Upper lobe of left lung (tissue), 6 donors: Measurements from ENCODE around the gene RNASE8. TPM values are rescaled to one million over a fixed set of nuclear protein-coding genes. Genes with fewer than 3 reads are reported as not detected.

Experiments
- ATAC-seq, 2 donors: fragments of 200-7000 bp; cut with Tn5 transposase; one replicate each; pipeline ENCODE4 v1.9.1; 2022; ENCODE audit warnings: mild to moderate bottlenecking in 2 of 2, moderate library complexity in 2 of 2; ENCODE audit not compliant: low FRiP score in 2 of 2
- DNase-seq, 2 donors: peaks; one replicate each; pipeline ENCODE4 v3.0.0-alpha.2; 2019 to 2020
- H3K27ac ChIP-seq, 4 donors: fragments of 200-600 bp; sonication (generic); one replicate each; pipeline ENCODE4 v1.5.1; 2016 to 2019
- H3K27me3 ChIP-seq, 4 donors: fragments of 200-600 bp; sonication (generic); one replicate each; pipeline ENCODE4 v1.5.1; 2017 to 2019
- H3K36me3 ChIP-seq, 4 donors: fragments of 200-600 bp; sonication (generic); one replicate each; pipeline ENCODE4 v1.5.1; 2016 to 2019
- H3K4me1 ChIP-seq, 4 donors: fragments of 200-600 bp; sonication (generic); one replicate each; pipeline ENCODE4 v1.5.1; 2018 to 2019
- H3K4me3 ChIP-seq, 4 donors: fragments of 200-600 bp; sonication (generic); one replicate each; pipeline ENCODE4 v1.5.1; 2017 to 2019; ENCODE audit warnings: mild to moderate bottlenecking in 2 of 4, moderate library complexity in 1 of 4
- H3K9me3 ChIP-seq, 4 donors: fragments of 200-600 bp; sonication (generic); one replicate each; pipeline ENCODE4 v1.5.1; 2018 to 2019
- CTCF ChIP-seq, 6 experiments: fragments of 450-650 bp in 4 of 6; fragments of 200-600 bp in 2 of 6; sonication (generic) in 2 of 6; IDR thresholded peaks; one replicate each; pipeline ENCODE4 v1.5.1; 2016 to 2019; ENCODE audit warnings: antibody characterized with exemption in 6 of 6
- EP300 ChIP-seq, 4 donors: sonication (generic); formaldehyde crosslinking; IDR thresholded peaks; one replicate each; pipeline ENCODE4 v1.5.1; 2017; ENCODE audit warnings: antibody characterized with exemption in 4 of 4, control low read depth in 2 of 4
- POLR2A ChIP-seq, 4 donors: fragments of 450-650 bp; IDR thresholded peaks; one replicate each; pipeline ENCODE4 v1.5.1; 2016 to 2017; ENCODE audit warnings: antibody characterized with exemption in 4 of 4, mild to moderate bottlenecking in 2 of 4
- POLR2AphosphoS5 ChIP-seq, 2 donors: sonication (generic); formaldehyde crosslinking; IDR thresholded peaks; one replicate each; pipeline ENCODE4 v1.5.1; 2017; ENCODE audit warnings: antibody characterized with exemption in 2 of 2
- WGBS, 2 donors: methylation state at CpG; one replicate each; pipeline ENCODE4 v1.1.5; 2017 to 2018; 5-methylcytosine and 5-hydroxymethylcytosine counted together
- total RNA-seq, 6 donors: library from RNA; depleted of rRNA in 4 of 6; stranded (reverse); fragments of >200 nt in 4 of 6; gene quantifications; one replicate each; pipeline versions ENCODE4 v1.1.0 to v1.2.1, GENCODE V29; 2016 to 2021
- donor health status: DM: no; HTN: no; CAD: no; lungs with moderate emphysema.
- donor health status: DM: no; HTN: yes; CAD: no; lungs with severe emphysema.

Gene RNASE8
- total RNA-seq, 6 donors from 2014 or later, result not detected

GRCh38 chr14:21102521-21103410, 45.1 kb downstream of the RNASE8 start:
- peak overlapping the region in 3 of 4 donors; percentile 53 to 88 (median 60) for H3K4me3 ChIP-seq
- TF ChIP-seq POLR2AphosphoS5 (IDR thresholded peaks at IDR 0.05) (no peak), CTCF (IDR thresholded peaks at IDR 0.05) (no peak), EP300 (IDR thresholded peaks at IDR 0.05) (no peak), POLR2A (IDR thresholded peaks at IDR 0.05) (no peak)
- ATAC-seq, result no peak
- DNase-seq, result no peak
- H3K27me3 ChIP-seq, result no peaks in the 10 kb centered on the region
- H3K9me3 ChIP-seq, result no peaks in the 10 kb centered on the region
- no peaks in the 10 kb centered on the region for H3K36me3 ChIP-seq
- peak overlapping the region in 3 of 4 donors; percentile 98 to 99 (median 98) for H3K27ac ChIP-seq
- H3K4me1 ChIP-seq, result peaks cover 45 to 59% (median 50%) of the 10 kb centered on the region in 4 donors
- WGBS, 2 donors, result 19 to 28% methylated on average over 9 of the region's 9 CpGs

- Histone ChIP-seq H3K4me3 (peak overlapping the region in 3 of 4 donors; percentile 53 to 88 (median 60)), H3K9me3 (no peaks in the 10 kb centered on the region), H3K36me3 (no peaks in the 10 kb centered on the region), H3K27me3 (no peaks in the 10 kb centered on the region), H3K27ac (peak overlapping the region; percentile 95 to 99 (median 98)), H3K4me1 (peaks cover 45 to 58% (median 50%) of the 10 kb centered on the region in 4 donors)
- WGBS, 2 donors, result 0 to 1% methylated on average over 9 of the region's 9 CpGs
- no peak for TF ChIP-seq POLR2AphosphoS5 (IDR thresholded peaks at IDR 0.05)
- TF ChIP-seq CTCF (IDR thresholded peaks at IDR 0.05), result no peak
- TF ChIP-seq POLR2A (IDR thresholded peaks at IDR 0.05), result no peak
- no peak for TF ChIP-seq EP300 (IDR thresholded peaks at IDR 0.05)
- ATAC-seq, result no peak
- DNase-seq, result no peak
These were observed 45.7 kb downstream of the RNASE8 start for GRCh38 chr14:21103411-21103709.

GRCh38 chr14:21103710-21104447, 46.3 kb downstream of the RNASE8 start:
- Histone ChIP-seq H3K27ac (peak overlapping the region; percentile 95 to 99 (median 98)), H3K36me3 (no peaks in the 10 kb centered on the region), H3K9me3 (no peaks in the 10 kb centered on the region), H3K4me1 (peaks cover 44 to 55% (median 49%) of the 10 kb centered on the region in 4 donors), H3K4me3 (peak overlapping the region; percentile 40 to 88 (median 56)), H3K27me3 (no peaks in the 10 kb centered on the region)
- TF ChIP-seq EP300 (IDR thresholded peaks at IDR 0.05), result peak in 1 of 4 donors; percentile 53
- TF ChIP-seq CTCF (IDR thresholded peaks at IDR 0.05), result peak; percentile 65 to 95 (median 90)
- TF ChIP-seq POLR2AphosphoS5 (IDR thresholded peaks at IDR 0.05), result peak; percentile 83 to 90
- TF ChIP-seq POLR2A (IDR thresholded peaks at IDR 0.05), result peak; percentile 35 to 97 (median 85)
- peak; percentile 97 for ATAC-seq
- WGBS, 2 donors, result 0 to 1% methylated on average over 8 to 39 of the region's 62 CpGs
- peak; percentile 96 to 98 for DNase-seq

- Histone ChIP-seq H3K9me3 (no peaks in the 10 kb centered on the region), H3K4me3 (peak overlapping the region; percentile 40 to 88 (median 56)), H3K4me1 (peaks cover 37 to 48% (median 43%) of the 10 kb centered on the region in 4 donors), H3K36me3 (no peaks in the 10 kb centered on the region), H3K27me3 (no peaks in the 10 kb centered on the region), H3K27ac (peak overlapping the region; percentile 95 to 99 (median 98))
- no peak for TF ChIP-seq POLR2A (IDR thresholded peaks at IDR 0.05)
- TF ChIP-seq CTCF (IDR thresholded peaks at IDR 0.05), result peak; percentile 81 to 96 (median 94)
- peak in 1 of 2 donors; percentile 57 for TF ChIP-seq POLR2AphosphoS5 (IDR thresholded peaks at IDR 0.05)
- TF ChIP-seq EP300 (IDR thresholded peaks at IDR 0.05), result no peak
- ATAC-seq, result peak; percentile 80 to 90
- DNase-seq, result peak; percentile 57 to 91
- WGBS, 2 donors, result 4 to 6% methylated on average over 8 of the region's 8 CpGs
These were observed 46.9 kb downstream of the RNASE8 start for GRCh38 chr14:21104448-21105060.
